ENCODE results near the gene FGFRL1. TPM values are rescaled to one million over a fixed set of nuclear protein-coding genes. Genes with fewer than 3 reads are reported as not detected.

The FGFRL1 gene
- total RNA-seq, 1 experiment from 2014 or later = 33.5 TPM

DNA sequence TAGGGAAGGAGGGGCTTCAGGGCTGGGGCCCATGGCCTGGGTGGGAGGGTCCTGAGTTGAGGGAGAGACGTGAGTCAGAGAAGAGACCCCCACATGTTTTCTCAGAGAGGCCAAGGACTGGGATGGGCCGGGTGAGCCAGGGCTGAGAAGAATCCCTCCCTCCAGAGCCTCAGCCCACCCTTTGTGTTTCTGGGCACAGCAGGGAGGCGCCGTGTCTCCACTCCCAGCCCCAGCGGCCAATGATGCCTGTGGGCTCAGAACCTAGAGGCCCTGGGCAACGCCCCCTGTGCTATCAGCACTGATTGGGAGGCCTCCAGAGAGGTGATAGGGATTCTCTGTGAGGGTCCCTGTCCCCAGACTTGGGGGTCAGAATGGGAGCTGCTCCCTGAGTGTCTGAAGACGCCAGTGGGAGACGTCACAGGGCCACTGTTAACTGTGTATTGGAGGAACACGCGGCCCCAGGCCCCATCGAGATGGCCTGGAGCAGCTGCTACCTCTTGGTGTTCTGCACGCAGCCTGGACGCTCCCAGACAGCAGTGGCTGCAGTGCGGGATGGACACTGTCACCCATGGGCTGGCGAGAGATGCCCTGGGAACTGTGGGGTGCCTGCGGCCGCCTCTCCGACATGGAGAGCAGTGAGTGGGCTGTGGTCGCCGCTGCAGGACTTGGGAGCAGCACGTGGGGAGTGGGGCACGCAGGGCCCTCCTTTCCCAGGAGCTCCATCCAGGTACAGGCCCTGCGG lies 8.5 kb downstream of the FGFRL1 start:
- Mint-ChIP-seq H3K27me3 (ENCODE audit: insufficient read depth, unreplicated experiment) (no peaks in the 10 kb centered on the region), H3K4me3 (ENCODE audit: unreplicated experiment) (no peak overlapping the region), H3K27ac (ENCODE audit: low read depth, unreplicated experiment) (no peak overlapping the region), H3K9me3 (ENCODE audit: unreplicated experiment) (no peaks in the 10 kb centered on the region), H3K4me1 (ENCODE audit: insufficient read depth, unreplicated experiment) (no peaks in the 10 kb centered on the region), H3K36me3 (ENCODE audit: insufficient read depth, unreplicated experiment) (peaks cover 15% of the 10 kb centered on the region)
- ChIA-PET CTCF (no interaction called here), POLR2A (no interaction called here)
- no peak for DNase-seq (ENCODE audit: unreplicated experiment)
- TF ChIP-seq, protein P1, sequence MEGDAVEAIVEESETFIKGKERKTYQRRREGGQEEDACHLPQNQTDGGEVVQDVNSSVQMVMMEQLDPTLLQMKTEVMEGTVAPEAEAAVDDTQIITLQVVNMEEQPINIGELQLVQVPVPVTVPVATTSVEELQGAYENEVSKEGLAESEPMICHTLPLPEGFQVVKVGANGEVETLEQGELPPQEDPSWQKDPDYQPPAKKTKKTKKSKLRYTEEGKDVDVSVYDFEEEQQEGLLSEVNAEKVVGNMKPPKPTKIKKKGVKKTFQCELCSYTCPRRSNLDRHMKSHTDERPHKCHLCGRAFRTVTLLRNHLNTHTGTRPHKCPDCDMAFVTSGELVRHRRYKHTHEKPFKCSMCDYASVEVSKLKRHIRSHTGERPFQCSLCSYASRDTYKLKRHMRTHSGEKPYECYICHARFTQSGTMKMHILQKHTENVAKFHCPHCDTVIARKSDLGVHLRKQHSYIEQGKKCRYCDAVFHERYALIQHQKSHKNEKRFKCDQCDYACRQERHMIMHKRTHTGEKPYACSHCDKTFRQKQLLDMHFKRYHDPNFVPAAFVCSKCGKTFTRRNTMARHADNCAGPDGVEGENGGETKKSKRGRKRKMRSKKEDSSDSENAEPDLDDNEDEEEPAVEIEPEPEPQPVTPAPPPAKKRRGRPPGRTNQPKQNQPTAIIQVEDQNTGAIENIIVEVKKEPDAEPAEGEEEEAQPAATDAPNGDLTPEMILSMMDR (IDR thresholded peaks at IDR 0.05; ENCODE audit: unreplicated experiment) = no peak
- BruUV-seq (replicated peaks) = no TSS peak
- intact Hi-C loops (cut with micrococcal nuclease) = no loop called here

DNA sequence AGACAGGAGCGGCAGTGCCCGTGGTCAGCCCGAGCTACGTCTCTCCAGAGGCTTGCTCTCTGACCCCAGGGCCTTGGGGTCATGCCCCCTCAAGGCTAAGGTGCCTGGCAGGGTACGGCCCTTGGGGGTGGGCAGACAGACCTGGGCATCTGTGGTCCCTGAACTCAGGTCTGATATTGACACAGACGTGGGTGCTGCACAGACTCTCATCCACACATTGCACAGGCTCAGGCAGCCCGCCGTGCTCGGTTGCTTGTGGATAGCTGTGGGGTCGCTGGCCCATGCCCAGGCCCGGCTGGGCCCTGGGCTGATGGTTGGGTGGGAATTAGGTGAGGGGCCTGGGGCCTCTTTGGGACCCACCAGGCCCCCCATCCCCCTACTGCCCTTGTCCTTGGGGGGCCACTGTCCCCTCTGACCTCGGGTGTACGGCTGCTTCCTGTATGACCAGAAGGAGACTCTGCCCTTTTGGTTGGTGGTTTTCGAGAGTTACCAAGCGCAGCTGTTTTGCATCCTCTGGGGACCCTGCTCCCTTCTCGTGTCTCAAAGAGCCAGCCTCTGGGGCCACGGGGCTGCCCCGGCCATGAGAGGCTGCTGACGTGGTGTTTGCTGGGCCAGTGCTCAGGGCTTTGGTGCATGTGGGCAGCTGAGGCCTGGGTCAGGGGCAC lies 10.1 kb downstream of the FGFRL1 start:
- CTCF ChIA-PET = no interaction called here
- Mint-ChIP-seq H3K36me3 (ENCODE audit: insufficient read depth, unreplicated experiment) (peaks cover 25% of the 10 kb centered on the region), H3K4me3 (ENCODE audit: unreplicated experiment) (no peak overlapping the region), H3K4me1 (ENCODE audit: insufficient read depth, unreplicated experiment) (no peaks in the 10 kb centered on the region), H3K27me3 (ENCODE audit: insufficient read depth, unreplicated experiment) (no peaks in the 10 kb centered on the region), H3K9me3 (ENCODE audit: unreplicated experiment) (no peaks in the 10 kb centered on the region), H3K27ac (ENCODE audit: low read depth, unreplicated experiment) (no peak overlapping the region)
- POLR2A ChIA-PET = no interaction called here
- DNase-seq (ENCODE audit: unreplicated experiment) = no peak
- BruUV-seq (replicated peaks) = no TSS peak
- TF ChIP-seq, protein P1 (IDR thresholded peaks at IDR 0.05; ENCODE audit: unreplicated experiment) = no peak
- intact Hi-C loops (cut with micrococcal nuclease) = no loop called here

DNA sequence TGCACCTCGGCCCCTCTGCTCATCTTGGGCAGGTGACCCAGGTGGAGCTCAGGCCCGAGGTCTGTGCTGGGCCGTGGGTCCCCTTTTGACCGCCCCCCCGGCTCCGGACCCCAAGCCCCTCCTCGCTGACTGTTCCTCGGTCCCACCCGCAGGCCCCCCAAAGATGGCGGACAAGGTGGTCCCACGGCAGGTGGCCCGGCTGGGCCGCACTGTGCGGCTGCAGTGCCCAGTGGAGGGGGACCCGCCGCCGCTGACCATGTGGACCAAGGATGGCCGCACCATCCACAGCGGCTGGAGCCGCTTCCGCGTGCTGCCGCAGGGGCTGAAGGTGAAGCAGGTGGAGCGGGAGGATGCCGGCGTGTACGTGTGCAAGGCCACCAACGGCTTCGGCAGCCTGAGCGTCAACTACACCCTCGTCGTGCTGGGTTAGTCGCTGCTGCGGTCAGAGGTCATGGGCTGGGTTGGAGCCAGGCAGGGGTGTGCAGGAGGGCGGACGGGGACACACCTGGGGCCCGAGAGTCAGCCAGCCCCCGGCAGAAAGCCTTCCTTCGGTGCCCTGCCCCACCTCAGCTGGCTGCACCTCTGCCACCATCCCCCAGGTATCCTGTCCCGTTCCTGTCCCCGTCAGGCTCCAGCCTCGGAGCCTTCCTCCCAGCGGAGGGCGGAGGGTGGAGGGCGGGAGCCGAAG lies 10.8 kb downstream of the FGFRL1 start:
- no TSS peak for BruUV-seq (replicated peaks)

DNA sequence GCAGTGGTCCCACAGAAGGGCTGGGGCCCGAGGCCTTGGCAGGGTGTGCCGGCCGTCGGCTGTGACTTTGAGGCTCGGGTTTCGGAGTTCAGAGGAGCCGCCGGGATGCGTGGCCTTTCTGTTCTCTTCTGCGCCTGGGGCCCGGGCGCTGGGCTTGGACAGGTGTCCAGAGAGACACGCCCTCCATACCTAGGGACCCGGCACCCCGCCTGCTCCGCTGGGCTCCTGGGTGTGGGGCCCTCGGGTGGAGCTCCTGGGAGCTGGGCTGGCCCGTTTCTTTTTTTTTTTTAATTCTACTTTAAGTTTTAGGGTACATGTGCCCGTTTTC lies 11.3 kb downstream of the FGFRL1 start:
- Mint-ChIP-seq H3K27me3 (ENCODE audit: insufficient read depth, unreplicated experiment) (no peaks in the 10 kb centered on the region), H3K9me3 (ENCODE audit: unreplicated experiment) (no peaks in the 10 kb centered on the region), H3K27ac (ENCODE audit: low read depth, unreplicated experiment) (no peak overlapping the region), H3K4me3 (ENCODE audit: unreplicated experiment) (no peak overlapping the region), H3K4me1 (ENCODE audit: insufficient read depth, unreplicated experiment) (no peaks in the 10 kb centered on the region), H3K36me3 (ENCODE audit: insufficient read depth, unreplicated experiment) (peaks cover 20% of the 10 kb centered on the region)
- POLR2A ChIA-PET = no interaction called here
- CTCF ChIA-PET = no interaction called here
- intact Hi-C loops (cut with micrococcal nuclease) = no loop called here
- no TSS peak for BruUV-seq (replicated peaks)
- no peak for DNase-seq (ENCODE audit: unreplicated experiment)
- TF ChIP-seq, protein P1 (IDR thresholded peaks at IDR 0.05; ENCODE audit: unreplicated experiment) = no peak

More for the DNA sequence above, 10.8 kb downstream of the FGFRL1 start:
- no peaks in the 10 kb centered on the region for H3K27me3 Mint-ChIP-seq (ENCODE audit: insufficient read depth, unreplicated experiment)
- ChIA-PET POLR2A (no interaction called here), CTCF (no interaction called here)
- no peak overlapping the region for H3K27ac Mint-ChIP-seq (ENCODE audit: low read depth, unreplicated experiment)
- H3K9me3 Mint-ChIP-seq (ENCODE audit: unreplicated experiment) = no peaks in the 10 kb centered on the region
- intact Hi-C loops (cut with micrococcal nuclease) = no loop called here
- H3K4me3 Mint-ChIP-seq (ENCODE audit: unreplicated experiment) = no peak overlapping the region
- H3K36me3 Mint-ChIP-seq (ENCODE audit: insufficient read depth, unreplicated experiment) = peaks cover 25% of the 10 kb centered on the region
- H3K4me1 Mint-ChIP-seq (ENCODE audit: insufficient read depth, unreplicated experiment) = no peaks in the 10 kb centered on the region
- TF ChIP-seq, protein P1 (IDR thresholded peaks at IDR 0.05; ENCODE audit: unreplicated experiment) = no peak
- DNase-seq (ENCODE audit: unreplicated experiment) = no peak

Data from MCF 10A (cell line).